ENCODE measurements around the gene PPP2R2C. TPM values are rescaled to one million over a fixed set of nuclear protein-coding genes. Genes with fewer than 3 reads are reported as not detected.

The PPP2R2C gene
- total and polyA plus RNA-seq, 2 of the 4 experiments (the other 2 are of a cell fraction) = 0.03 TPM; not detected in 1

- DNase-seq = no peak
- Histone ChIP-seq H4K5ac (ENCODE audit: low read depth, low read length) (no peak overlapping the region), H2AK9ac (replicated peaks; ENCODE audit: low read depth, low read length, poor library complexity) (no peak overlapping the region), H4K8ac (ENCODE audit: low read depth in 2 of 2, low read length in 2 of 2) (no peak overlapping the region), H4K20me1 (ENCODE audit: insufficient read depth, low read length) (no peaks in the 10 kb centered on the region), H3K36me3 (ENCODE audit: control insufficient read depth, insufficient read depth, low read length) (no peaks in the 10 kb centered on the region), H2AFZ (replicated peaks; ENCODE audit: low read length, poor library complexity) (no peak overlapping the region), H3K4me1 (ENCODE audit: control insufficient read depth, insufficient read depth, low read length) (no peaks in the 10 kb centered on the region), H3K14ac (replicated peaks; ENCODE audit: low read depth, low read length) (no peak overlapping the region), H2BK5ac (ENCODE audit: low read depth, low read length, poor library complexity, severe bottlenecking) (no peak overlapping the region), H3K4me2 (ENCODE audit: low read depth, low read length) (no peak overlapping the region), H3K9me3 (ENCODE audit: control insufficient read depth, insufficient read depth, low read length) (no peaks in the 10 kb centered on the region), H4K91ac (ENCODE audit: insufficient read depth, low read depth, low read length) (no peak overlapping the region), H3K79me1 (ENCODE audit: low read depth in 1 of 2, low read length in 2 of 2) (no peaks in the 10 kb centered on the region), H3K27ac (ENCODE audit: insufficient read depth, low read length) (no peak overlapping the region), H3K9ac (ENCODE audit: low read depth, low read length) (no peak overlapping the region), H3K9me1 (ENCODE audit: insufficient read depth, low read length) (no peaks in the 10 kb centered on the region), H3K18ac (ENCODE audit: low read depth, low read length) (no peak overlapping the region), H3K23ac (ENCODE audit: low read depth, low read length) (no peak overlapping the region), H2BK120ac (ENCODE audit: low read depth, low read length) (no peak overlapping the region), H3K4me3 (ENCODE audit: insufficient read depth, low read depth, low read length) (no peak overlapping the region), H2BK20ac (ENCODE audit: low read depth, low read length) (no peak overlapping the region), H3K56ac (ENCODE audit: extremely low read depth, insufficient read depth, low read length) (no peak overlapping the region), H2AK5ac (ENCODE audit: low read depth, low read length) (no peak overlapping the region), H3K4ac (ENCODE audit: low read depth, low read length) (no peak overlapping the region), H2BK15ac (ENCODE audit: low read depth, low read length) (no peak overlapping the region), H3K27me3 (ENCODE audit: control insufficient read depth, insufficient read depth, low read length) (peaks cover 2% of the 10 kb centered on the region; the same call in 1 of the 2 replicates)
- intact Hi-C loops (cut with micrococcal nuclease) = no loop called here
- ChIA-PET CTCF (no interaction called here), POLR2A (ENCODE audit: unreplicated experiment) (no interaction called here)
- ATAC-seq (ENCODE audit: low read depth) = no peak
- in situ Hi-C loops (cut with MboI; ENCODE audit: low sequenced_read_pairs) = no loop called here
- BruUV-seq (replicated peaks) = no TSS peak
- dilution Hi-C loops (cut with HindIII; ENCODE audit: low sequenced_read_pairs, unreplicated experiment) = no loop called here
- no peak for TF ChIP-seq SMC3 (IDR thresholded peaks at IDR 0.05; ENCODE audit: low read depth, low read length)
- no peak for TF ChIP-seq FOS (IDR thresholded peaks at IDR 0.05; ENCODE audit: low read depth, low read length)
- no peak for TF ChIP-seq USF2 (IDR thresholded peaks at IDR 0.05; ENCODE audit: low read depth, low read length)
- TF ChIP-seq POLR2A (IDR thresholded peaks at IDR 0.05; ENCODE audit: low read depth, low read length) = no peak
- no peak for TF ChIP-seq BHLHE40 (IDR thresholded peaks at IDR 0.05; ENCODE audit: low read depth, low read length)
- TF ChIP-seq CHD1 (IDR thresholded peaks at IDR 0.05; ENCODE audit: low read depth, low read length) = no peak
- TF ChIP-seq RCOR1 (IDR thresholded peaks at IDR 0.05; ENCODE audit: insufficient replicate concordance, low read length) = no peak
- TF ChIP-seq MAFK (IDR thresholded peaks at IDR 0.05; ENCODE audit: low read depth, low read length) = no peak
- TF ChIP-seq MAZ (IDR thresholded peaks at IDR 0.05; ENCODE audit: borderline replicate concordance, low read depth, low read length) = no peak
- no peak for TF ChIP-seq RAD21 (IDR thresholded peaks at IDR 0.05; ENCODE audit: low read length)
- TF ChIP-seq MXI1 (IDR thresholded peaks at IDR 0.05; ENCODE audit: borderline replicate concordance, low read depth, low read length) = no peak
- TF ChIP-seq NFE2L2 (IDR thresholded peaks at IDR 0.05; ENCODE audit: low read depth, low read length) = no peak
- no CpG with 5 or more reads among the region's 6 CpGs for WGBS, 2 experiments (ENCODE audit: extremely low coverage in 2 of 2, insufficient read length in 1 of 2)
Measured at GRCh38 chr4:6520978-6521377, 48.6 kb upstream of the PPP2R2C start.

Data from IMR-90 (cell line).